GM23338 (cell line): ENCODE results near the gene EEIG2. TPM values are rescaled to one million over a fixed set of nuclear protein-coding genes. Genes with fewer than 3 reads are reported as not detected.

Experiments used
- ATAC-seq: fragments of 200-7000 bp; cut with Tn5 transposase; 3 replicates; pipeline ENCODE4 v1.9.1; 2020
- DNase-seq: peaks from one replicate; pipeline ENCODE4 v3.0.0-alpha.2; 2015; ENCODE audit warnings: low spot score
- H2AFZ ChIP-seq: fragments of 200-600 bp; sonication (generic); 2 replicates; pipeline ENCODE4 v1.8.0; 2016; ENCODE audit warnings: antibody characterized with exemption, mild to moderate bottlenecking, moderate library complexity
- H3F3A ChIP-seq: fragments of 200-600 bp; sonication (generic); replicated peaks from 2 replicates; pipeline ENCODE4 v1.8.0; 2017; ENCODE audit warnings: antibody characterized with exemption, mixed run types, low read depth
- H3K27ac ChIP-seq: fragments of 200-600 bp; sonication (generic); 2 replicates; pipeline ENCODE4 v1.6.1; 2016; ENCODE audit warnings: low read depth
- H3K27me3 ChIP-seq: fragments of 200-600 bp; sonication (generic); 2 replicates; pipeline ENCODE4 v1.8.0; 2016; ENCODE audit warnings: mild to moderate bottlenecking, mixed run types, moderate library complexity; ENCODE audit not compliant: insufficient read depth
- H3K36me3 ChIP-seq: fragments of 200-600 bp; sonication (generic); 2 replicates; pipeline ENCODE4 v1.8.0; 2016; ENCODE audit warnings: mild to moderate bottlenecking; ENCODE audit not compliant: insufficient read depth
- H3K4me1 ChIP-seq: fragments of 200-600 bp; sonication (generic); 2 replicates; pipeline ENCODE4 v1.8.0; 2016; ENCODE audit warnings: mild to moderate bottlenecking, moderate library complexity; ENCODE audit not compliant: insufficient read depth
- H3K4me2 ChIP-seq: fragments of 200-600 bp; sonication (generic); 2 replicates; pipeline ENCODE4 v1.7.1; 2017; ENCODE audit warnings: mixed run types
- H3K4me3 ChIP-seq: fragments of 200-600 bp; sonication (generic); 2 replicates; pipeline ENCODE4 v1.6.1; 2016; ENCODE audit warnings: mixed run types
- H3K79me2 ChIP-seq: fragments of 200-600 bp; sonication (generic); replicated peaks from 2 replicates; pipeline ENCODE4 v1.8.0; 2017; ENCODE audit warnings: mild to moderate bottlenecking; ENCODE audit not compliant: insufficient read depth
- H3K9me2 ChIP-seq: fragments of 200-600 bp; sonication (generic); 2 replicates; pipeline ENCODE4 v1.8.0; 2017; ENCODE audit not compliant: insufficient read depth
- H4K20me1 ChIP-seq: fragments of 200-600 bp; sonication (generic); replicated peaks from 2 replicates; pipeline ENCODE4 v1.8.0; 2017; ENCODE audit warnings: mild to moderate bottlenecking; ENCODE audit not compliant: insufficient read depth
- H3K27ac Mint-ChIP-seq: 2 replicates; pipeline ENCODE4 v1.8.0; 2020; ENCODE audit warnings: inconsistent platforms, mild to moderate bottlenecking, moderate library complexity, mixed read lengths
- H3K27me3 Mint-ChIP-seq: 3 replicates; pipeline ENCODE4 v1.8.0; 2022; ENCODE audit warnings: low read depth, mild to moderate bottlenecking, moderate library complexity, mixed read lengths, inconsistent platforms; ENCODE audit not compliant: insufficient read depth, poor library complexity
- H3K36me3 Mint-ChIP-seq: 3 replicates; pipeline ENCODE4 v1.8.0; 2021; ENCODE audit warnings: low read depth, mild to moderate bottlenecking, inconsistent platforms, moderate library complexity, mixed read lengths
- H3K4me1 Mint-ChIP-seq: 3 replicates; pipeline ENCODE4 v1.8.0; 2020; ENCODE audit warnings: mild to moderate bottlenecking, inconsistent platforms, mixed read lengths
- H3K4me3 Mint-ChIP-seq: 3 replicates; pipeline ENCODE4 v1.8.0; 2021; ENCODE audit warnings: moderate library complexity, mild to moderate bottlenecking, inconsistent platforms, mixed read lengths
- H3K9me3 Mint-ChIP-seq: 3 replicates; pipeline ENCODE4 v1.8.0; 2020; ENCODE audit warnings: moderate library complexity, mild to moderate bottlenecking, inconsistent platforms, mixed read lengths
- CREB1 ChIP-seq: fragments of 250-450 bp; sonication (Bioruptor Pico); IDR thresholded peaks from 2 replicates; pipeline ENCODE4 v1.5.0; 2020; ENCODE audit warnings: low read depth, mild to moderate bottlenecking, moderate library complexity
- EZH2phosphoT487 ChIP-seq: fragments of 200-600 bp; sonication (generic); IDR thresholded peaks from one replicate; pipeline ENCODE4 v1.8.1; 2018; ENCODE audit warnings: antibody characterized with exemption; ENCODE audit not compliant: unreplicated experiment
- ZNF114 ChIP-seq: fragments of 250-450 bp; sonication (Bioruptor Pico); IDR thresholded peaks from 2 replicates; pipeline ENCODE4 v1.5.0; 2020; ENCODE audit warnings: mild to moderate bottlenecking, moderate library complexity
- polyA plus RNA-seq: library from polyadenylated mRNA; unstranded; fragments of >200 nt; fragmentation: Nextera tagmentation; extraction: Ambion mirVana; gene quantifications from 2 replicates; pipeline ENCODE4 v1.2.1, GENCODE V29; 2016
- total RNA-seq: library from RNA; depleted of rRNA; stranded (reverse); fragments of >200 nt; shearing (Covaris generic); gene quantifications from 2 replicates; pipeline ENCODE4 v1.2.3, GENCODE V29; 2014
- TF ChIP-seq, protein P1 (sequence below): fragments of 250-450 bp; sonication (Bioruptor Pico); IDR thresholded peaks from 2 replicates; pipeline ENCODE4 v1.5.0; 2020; ENCODE audit warnings: mild to moderate bottlenecking, moderate library complexity

The EEIG2 gene
- total and polyA plus RNA-seq, 2 experiments from 2014 or later = 7.9 to 44.5 TPM

- TF ChIP-seq, protein P1, sequence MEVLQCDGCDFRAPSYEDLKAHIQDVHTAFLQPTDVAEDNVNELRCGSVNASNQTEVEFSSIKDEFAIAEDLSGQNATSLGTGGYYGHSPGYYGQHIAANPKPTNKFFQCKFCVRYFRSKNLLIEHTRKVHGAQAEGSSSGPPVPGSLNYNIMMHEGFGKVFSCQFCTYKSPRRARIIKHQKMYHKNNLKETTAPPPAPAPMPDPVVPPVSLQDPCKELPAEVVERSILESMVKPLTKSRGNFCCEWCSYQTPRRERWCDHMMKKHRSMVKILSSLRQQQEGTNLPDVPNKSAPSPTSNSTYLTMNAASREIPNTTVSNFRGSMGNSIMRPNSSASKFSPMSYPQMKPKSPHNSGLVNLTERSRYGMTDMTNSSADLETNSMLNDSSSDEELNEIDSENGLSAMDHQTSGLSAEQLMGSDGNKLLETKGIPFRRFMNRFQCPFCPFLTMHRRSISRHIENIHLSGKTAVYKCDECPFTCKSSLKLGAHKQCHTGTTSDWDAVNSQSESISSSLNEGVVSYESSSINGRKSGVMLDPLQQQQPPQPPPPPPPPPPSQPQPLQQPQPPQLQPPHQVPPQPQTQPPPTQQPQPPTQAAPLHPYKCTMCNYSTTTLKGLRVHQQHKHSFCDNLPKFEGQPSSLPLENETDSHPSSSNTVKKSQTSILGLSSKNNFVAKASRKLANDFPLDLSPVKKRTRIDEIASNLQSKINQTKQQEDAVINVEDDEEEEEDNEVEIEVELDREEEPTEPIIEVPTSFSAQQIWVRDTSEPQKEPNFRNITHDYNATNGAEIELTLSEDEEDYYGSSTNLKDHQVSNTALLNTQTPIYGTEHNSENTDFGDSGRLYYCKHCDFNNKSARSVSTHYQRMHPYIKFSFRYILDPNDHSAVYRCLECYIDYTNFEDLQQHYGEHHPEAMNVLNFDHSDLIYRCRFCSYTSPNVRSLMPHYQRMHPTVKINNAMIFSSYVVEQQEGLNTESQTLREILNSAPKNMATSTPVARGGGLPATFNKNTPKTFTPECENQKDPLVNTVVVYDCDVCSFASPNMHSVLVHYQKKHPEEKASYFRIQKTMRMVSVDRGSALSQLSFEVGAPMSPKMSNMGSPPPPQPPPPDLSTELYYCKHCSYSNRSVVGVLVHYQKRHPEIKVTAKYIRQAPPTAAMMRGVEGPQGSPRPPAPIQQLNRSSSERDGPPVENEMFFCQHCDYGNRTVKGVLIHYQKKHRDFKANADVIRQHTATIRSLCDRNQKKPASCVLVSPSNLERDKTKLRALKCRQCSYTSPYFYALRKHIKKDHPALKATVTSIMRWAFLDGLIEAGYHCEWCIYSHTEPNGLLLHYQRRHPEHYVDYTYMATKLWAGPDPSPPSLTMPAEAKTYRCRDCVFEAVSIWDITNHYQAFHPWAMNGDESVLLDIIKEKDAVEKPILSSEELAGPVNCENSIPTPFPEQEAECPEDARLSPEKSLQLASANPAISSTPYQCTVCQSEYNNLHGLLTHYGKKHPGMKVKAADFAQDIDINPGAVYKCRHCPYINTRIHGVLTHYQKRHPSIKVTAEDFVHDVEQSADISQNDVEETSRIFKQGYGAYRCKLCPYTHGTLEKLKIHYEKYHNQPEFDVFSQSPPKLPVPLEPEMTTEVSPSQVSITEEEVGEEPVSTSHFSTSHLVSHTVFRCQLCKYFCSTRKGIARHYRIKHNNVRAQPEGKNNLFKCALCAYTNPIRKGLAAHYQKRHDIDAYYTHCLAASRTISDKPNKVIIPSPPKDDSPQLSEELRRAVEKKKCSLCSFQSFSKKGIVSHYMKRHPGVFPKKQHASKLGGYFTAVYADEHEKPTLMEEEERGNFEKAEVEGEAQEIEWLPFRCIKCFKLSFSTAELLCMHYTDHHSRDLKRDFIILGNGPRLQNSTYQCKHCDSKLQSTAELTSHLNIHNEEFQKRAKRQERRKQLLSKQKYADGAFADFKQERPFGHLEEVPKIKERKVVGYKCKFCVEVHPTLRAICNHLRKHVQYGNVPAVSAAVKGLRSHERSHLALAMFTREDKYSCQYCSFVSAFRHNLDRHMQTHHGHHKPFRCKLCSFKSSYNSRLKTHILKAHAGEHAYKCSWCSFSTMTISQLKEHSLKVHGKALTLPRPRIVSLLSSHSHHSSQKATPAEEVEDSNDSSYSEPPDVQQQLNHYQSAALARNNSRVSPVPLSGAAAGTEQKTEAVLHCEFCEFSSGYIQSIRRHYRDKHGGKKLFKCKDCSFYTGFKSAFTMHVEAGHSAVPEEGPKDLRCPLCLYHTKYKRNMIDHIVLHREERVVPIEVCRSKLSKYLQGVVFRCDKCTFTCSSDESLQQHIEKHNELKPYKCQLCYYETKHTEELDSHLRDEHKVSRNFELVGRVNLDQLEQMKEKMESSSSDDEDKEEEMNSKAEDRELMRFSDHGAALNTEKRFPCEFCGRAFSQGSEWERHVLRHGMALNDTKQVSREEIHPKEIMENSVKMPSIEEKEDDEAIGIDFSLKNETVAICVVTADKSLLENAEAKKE = no peak
- no peak for TF ChIP-seq EZH2phosphoT487
Measured at GRCh38 chr1:108557296-108557695, 2.6 kb upstream of the EEIG2 start (continued).

DNA sequence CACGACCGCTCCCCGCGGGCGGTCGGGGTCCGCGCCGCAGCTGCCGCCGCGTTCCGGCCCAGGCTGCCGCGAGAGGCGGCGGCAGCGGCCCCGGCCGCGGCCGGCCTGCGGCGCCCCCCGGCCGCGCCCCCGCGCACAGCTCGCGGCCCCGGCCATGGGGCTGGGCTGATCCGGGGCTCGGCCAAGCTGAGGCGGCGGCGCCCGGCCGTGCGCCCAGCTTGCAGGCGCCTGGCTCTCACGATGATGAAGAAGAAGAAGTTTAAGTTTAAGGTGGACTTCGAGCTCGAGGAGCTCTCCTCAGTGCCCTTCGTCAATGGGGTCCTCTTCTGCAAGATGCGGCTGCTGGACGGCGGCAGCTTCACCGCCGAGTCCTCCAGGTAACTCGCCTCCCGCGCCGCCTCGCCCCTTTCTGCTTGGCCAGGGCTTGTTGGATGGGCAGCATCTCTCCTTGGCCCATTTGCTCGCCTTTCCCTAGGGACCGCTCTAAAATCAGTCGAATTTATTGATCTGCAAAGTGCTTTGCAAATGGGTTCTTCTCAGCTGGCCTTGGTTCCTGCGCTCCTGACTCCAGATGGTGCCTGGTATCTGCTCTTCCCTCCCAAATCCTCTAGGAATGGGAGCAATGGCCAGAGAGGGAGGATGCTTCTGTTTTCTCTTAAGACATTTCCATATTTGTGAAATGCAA lies 431 bp downstream of the EEIG2 start:
- Histone ChIP-seq H4K20me1 (peaks cover 4% of the 10 kb centered on the region; the same call in 1 of the 2 replicates), H3K27ac (peak overlapping the region; percentile 40; the same call in 1 of the 2 replicates), H3K4me2 (peak overlapping the region; percentile 94), H3K36me3 (no peaks in the 10 kb centered on the region), H3F3A (peaks cover 5% of the 10 kb centered on the region), H3K4me3 (peak overlapping the region; percentile 74), H3K27me3 (no peaks in the 10 kb centered on the region), H3K9me2 (no peaks in the 10 kb centered on the region), H3K4me1 (peaks cover 39% of the 10 kb centered on the region), H2AFZ (peak overlapping the region; percentile 6; the same call in 1 of the 2 replicates), H3K79me2 (peaks cover 40% of the 10 kb centered on the region)
- H3K27ac Mint-ChIP-seq = peak overlapping the region; percentile 34; the same call in 1 of the 2 replicates
- H3K36me3 Mint-ChIP-seq = no peaks in the 10 kb centered on the region
- TF ChIP-seq EZH2phosphoT487 = no peak
- TF ChIP-seq CREB1 (CRISPR knock-in tag) = no peak
- TF ChIP-seq ZNF114 = no peak
- TF ChIP-seq, protein P1 = no peak; the same call in 1 of the 2 replicates
- peaks cover 12% of the 10 kb centered on the region for H3K4me1 Mint-ChIP-seq
- peak overlapping the region; percentile 89 for H3K4me3 Mint-ChIP-seq
- H3K27me3 Mint-ChIP-seq = peaks cover 5% of the 10 kb centered on the region
- H3K9me3 Mint-ChIP-seq = no peaks in the 10 kb centered on the region
- DNase-seq (peak; percentile 44), ATAC-seq (peak; percentile 49)
